ENCODE results near the gene KAT2A.

KAT2A gene

DNA sequence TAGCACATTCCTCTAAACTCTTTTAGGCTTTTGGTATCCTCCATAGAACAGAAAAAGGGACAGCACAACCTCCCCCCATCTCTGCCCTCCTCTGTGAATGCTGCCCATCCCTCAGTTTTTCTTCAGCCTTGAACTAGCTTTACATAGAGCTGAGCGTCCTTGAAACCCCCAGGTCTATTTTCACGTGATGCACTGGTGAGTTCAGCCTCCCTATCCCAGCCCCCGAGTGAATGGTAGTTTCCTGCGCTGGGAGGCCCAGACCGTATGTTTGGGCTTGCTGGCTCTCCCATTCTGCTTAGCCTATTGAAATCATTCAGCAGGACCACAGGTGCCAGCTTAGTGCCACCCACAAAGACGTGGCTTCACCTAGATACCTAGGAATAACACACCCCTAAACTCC lies 45.4 kb downstream of the KAT2A start:
- no peak overlapping the region for H3K27ac ChIP-seq
- H3K36me3 ChIP-seq (ENCODE audit: insufficient read depth, low read length) = no peaks in the 10 kb centered on the region
- no peaks in the 10 kb centered on the region for H3K9me3 ChIP-seq (ENCODE audit: low read depth, low read length)
- TF ChIP-seq POLR2AphosphoS5 (IDR thresholded peaks at IDR 0.05; ENCODE audit: borderline replicate concordance, low read depth, low read length) (no peak), EZH2 (IDR thresholded peaks at IDR 0.05) (no peak), FOXP2 (optimal IDR thresholded peaks at IDR 0.05; ENCODE audit: control extremely low read depth, extremely low read length, insufficient read depth) (no peak)
- no peak overlapping the region for H3K9ac ChIP-seq (ENCODE audit: insufficient read length)
- no peak for DNase-seq (ENCODE audit: low read depth, low spot score)
- no peak overlapping the region for H3K4me3 ChIP-seq

DNA sequence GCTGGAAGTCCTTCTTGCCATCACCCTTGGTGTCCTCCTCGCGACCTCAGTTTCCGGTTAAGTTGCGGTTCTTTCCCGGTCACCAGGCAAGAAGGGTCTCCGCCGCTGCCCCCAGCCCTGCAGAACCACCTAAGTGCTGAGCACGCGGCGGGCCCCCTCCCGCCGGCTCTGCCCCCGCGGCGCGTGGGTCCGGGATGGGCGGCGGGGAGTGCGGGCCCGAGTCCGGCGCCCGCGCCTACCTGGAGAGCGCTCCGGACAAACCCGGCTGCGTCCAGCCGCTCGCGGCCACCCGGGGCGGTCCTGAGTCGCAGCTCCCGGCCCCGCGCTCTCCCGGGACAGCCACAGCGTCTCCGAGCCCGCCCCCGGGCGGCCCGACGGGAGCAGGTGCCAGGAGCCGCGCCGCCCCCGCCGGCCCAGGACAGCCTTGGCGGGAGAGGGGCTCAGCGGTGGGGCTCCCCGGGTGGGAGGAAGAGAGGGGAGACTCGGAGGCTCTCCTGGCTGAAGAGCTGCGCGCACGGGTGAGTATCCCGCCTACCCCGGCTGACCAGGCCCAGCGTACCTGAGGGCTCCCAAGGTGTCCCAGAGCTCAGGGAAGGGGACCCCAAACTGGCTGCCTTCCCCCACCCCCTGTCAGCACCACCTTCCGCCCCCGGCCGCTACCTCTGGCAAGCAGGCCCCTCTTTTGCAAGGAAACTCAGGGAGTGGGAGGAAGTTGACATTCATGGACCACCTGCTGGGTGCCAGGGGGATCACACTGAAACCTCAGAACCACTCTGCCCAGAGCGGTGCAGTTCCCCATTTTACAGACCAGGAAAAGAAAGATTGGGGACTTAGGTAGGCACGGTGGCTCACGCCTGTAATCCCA lies 48.6 kb downstream of the KAT2A start:
- H3K4me3 ChIP-seq = peak overlapping the region; percentile 73
- H3K36me3 ChIP-seq (ENCODE audit: insufficient read depth, low read length) = no peaks in the 10 kb centered on the region
- no peaks in the 10 kb centered on the region for H3K9me3 ChIP-seq (ENCODE audit: low read depth, low read length)
- no peak for DNase-seq (ENCODE audit: low read depth, low spot score)
- H3K9ac ChIP-seq (ENCODE audit: insufficient read length) = peak overlapping the region; percentile 37
- no peak overlapping the region for H3K27ac ChIP-seq
- no peak for TF ChIP-seq FOXP2 (optimal IDR thresholded peaks at IDR 0.05; ENCODE audit: control extremely low read depth, extremely low read length, insufficient read depth)
- TF ChIP-seq POLR2AphosphoS5 (IDR thresholded peaks at IDR 0.05; ENCODE audit: borderline replicate concordance, low read depth, low read length) = no peak
- no peak for TF ChIP-seq EZH2 (IDR thresholded peaks at IDR 0.05)

DNA sequence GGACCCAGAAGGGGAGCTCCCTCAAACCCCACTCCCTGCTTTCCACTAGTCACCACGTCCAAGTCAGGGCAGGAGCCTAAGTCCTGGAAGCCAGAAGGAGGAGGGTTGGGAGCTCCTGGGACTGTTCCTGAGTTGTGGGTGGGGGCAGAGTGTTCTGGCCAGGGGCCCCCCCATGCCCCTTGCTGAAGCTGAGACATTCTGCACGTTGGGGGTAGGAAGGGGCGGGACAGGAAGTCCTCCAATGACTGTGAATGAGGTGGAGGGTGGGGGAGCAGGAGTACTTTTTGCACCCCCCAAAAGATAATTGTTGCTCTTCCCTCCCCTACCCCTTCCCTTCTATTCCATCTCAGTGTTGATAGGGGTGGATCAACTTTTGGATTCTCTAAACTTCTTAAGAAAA lies 49.4 kb downstream of the KAT2A start:
- no peak for TF ChIP-seq EZH2 (IDR thresholded peaks at IDR 0.05)
- peak; percentile 51 for TF ChIP-seq POLR2AphosphoS5 (IDR thresholded peaks at IDR 0.05; ENCODE audit: borderline replicate concordance, low read depth, low read length)
- no peak overlapping the region for H3K27ac ChIP-seq
- H3K9ac ChIP-seq (ENCODE audit: insufficient read length) = peak overlapping the region; percentile 37
- no peaks in the 10 kb centered on the region for H3K36me3 ChIP-seq (ENCODE audit: insufficient read depth, low read length)
- no peak for DNase-seq (ENCODE audit: low read depth, low spot score)
- no peaks in the 10 kb centered on the region for H3K9me3 ChIP-seq (ENCODE audit: low read depth, low read length)
- H3K4me3 ChIP-seq = peak overlapping the region; percentile 73

DNA sequence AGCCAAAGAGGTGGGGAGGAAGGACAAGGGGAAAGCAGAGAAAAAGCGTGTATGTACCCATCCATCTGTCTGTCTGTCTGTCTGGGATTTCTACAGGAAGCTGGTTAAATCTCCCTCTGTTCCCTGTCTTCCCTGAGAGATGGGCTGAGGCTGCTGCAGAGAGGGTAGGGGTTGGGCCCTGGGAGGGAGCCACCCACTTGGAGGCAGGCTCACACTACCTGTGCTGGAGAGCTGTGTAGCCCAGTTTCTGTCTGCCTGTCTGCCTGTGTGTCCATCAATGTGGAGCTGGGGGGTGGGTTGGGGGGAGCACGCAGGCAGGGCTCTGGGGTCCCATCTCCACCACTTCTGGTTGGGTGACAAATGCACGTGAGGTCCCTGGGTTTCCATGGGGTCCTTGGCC lies 52.2 kb downstream of the KAT2A start:
- H3K9me3 ChIP-seq (ENCODE audit: low read depth, low read length) = no peaks in the 10 kb centered on the region
- H3K27ac ChIP-seq = no peak overlapping the region
- H3K36me3 ChIP-seq (ENCODE audit: insufficient read depth, low read length) = no peaks in the 10 kb centered on the region
- TF ChIP-seq POLR2AphosphoS5 (IDR thresholded peaks at IDR 0.05; ENCODE audit: borderline replicate concordance, low read depth, low read length) = no peak
- TF ChIP-seq EZH2 (IDR thresholded peaks at IDR 0.05) = no peak
- no peak for TF ChIP-seq FOXP2 (optimal IDR thresholded peaks at IDR 0.05; ENCODE audit: control extremely low read depth, extremely low read length, insufficient read depth)
- DNase-seq (ENCODE audit: low read depth, low spot score) = no peak
- H3K4me3 ChIP-seq = no peak overlapping the region
- no peak overlapping the region for H3K9ac ChIP-seq (ENCODE audit: insufficient read length)

DNA sequence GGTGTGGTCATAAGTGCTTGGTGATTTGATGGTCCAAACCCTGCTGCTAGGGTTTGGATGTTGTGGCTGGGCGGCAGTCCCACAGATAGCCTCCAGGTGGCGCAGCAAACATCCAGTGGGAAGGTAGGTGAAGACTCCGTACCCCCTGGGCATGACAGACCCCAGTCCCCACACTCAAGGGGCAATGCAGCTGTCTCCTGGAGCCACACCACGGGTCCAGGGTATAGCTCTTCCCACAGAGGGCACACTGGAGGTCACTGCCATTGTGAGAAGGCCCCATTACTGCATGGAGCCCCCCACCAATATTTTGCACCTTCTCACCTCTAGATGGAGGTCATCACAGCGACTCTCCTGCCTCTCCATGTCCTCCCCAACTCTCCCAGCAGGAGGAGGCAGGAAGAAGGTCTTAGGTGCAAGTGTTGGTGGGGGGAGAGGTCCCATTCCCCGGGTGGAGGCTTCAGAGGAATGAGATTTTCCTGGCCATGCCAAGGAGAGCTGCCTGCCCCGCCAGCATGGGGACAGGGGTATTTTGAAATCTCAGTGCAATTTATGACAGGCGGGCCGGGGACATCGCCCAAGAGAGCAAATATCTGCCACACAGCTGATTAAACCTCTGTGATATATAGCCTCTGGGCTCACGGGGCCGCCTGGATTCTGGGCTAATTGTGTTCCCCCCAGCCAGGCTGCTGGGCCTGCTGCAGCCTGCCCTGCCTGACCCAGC lies 53.6 kb downstream of the KAT2A start:
- Histone ChIP-seq H3K9ac (ENCODE audit: insufficient read length) (no peak overlapping the region), H3K27ac (no peak overlapping the region), H3K36me3 (ENCODE audit: insufficient read depth, low read length) (no peaks in the 10 kb centered on the region), H3K9me3 (ENCODE audit: low read depth, low read length) (no peaks in the 10 kb centered on the region), H3K4me3 (no peak overlapping the region)
- TF ChIP-seq POLR2AphosphoS5 (IDR thresholded peaks at IDR 0.05; ENCODE audit: borderline replicate concordance, low read depth, low read length) (no peak), FOXP2 (optimal IDR thresholded peaks at IDR 0.05; ENCODE audit: control extremely low read depth, extremely low read length, insufficient read depth) (no peak), EZH2 (IDR thresholded peaks at IDR 0.05) (no peak)
- DNase-seq (ENCODE audit: low read depth, low spot score) = no peak

DNA sequence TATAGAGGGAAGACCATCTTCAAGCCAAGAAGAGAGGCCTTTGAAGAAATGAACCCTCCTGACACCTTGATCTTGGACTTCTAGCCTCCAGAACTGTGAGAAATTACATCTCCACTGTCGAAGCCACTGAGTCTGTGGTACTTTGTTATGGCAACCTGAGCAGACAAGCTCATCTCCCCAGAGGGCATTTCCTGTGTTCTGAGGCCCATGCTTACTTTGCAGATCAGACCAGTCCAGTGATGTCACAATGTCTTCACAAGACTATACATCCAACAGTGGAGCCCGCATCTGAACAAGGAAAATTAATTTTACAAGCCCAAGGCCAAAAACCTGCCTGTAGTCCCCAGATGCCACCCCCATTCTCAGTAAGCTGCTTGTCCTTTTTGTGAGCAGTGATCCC lies 56.0 kb downstream of the KAT2A start:
- TF ChIP-seq FOXP2 (optimal IDR thresholded peaks at IDR 0.05; ENCODE audit: control extremely low read depth, extremely low read length, insufficient read depth) (no peak), POLR2AphosphoS5 (IDR thresholded peaks at IDR 0.05; ENCODE audit: borderline replicate concordance, low read depth, low read length) (no peak), EZH2 (IDR thresholded peaks at IDR 0.05) (no peak)
- Histone ChIP-seq H3K4me3 (no peak overlapping the region), H3K36me3 (ENCODE audit: insufficient read depth, low read length) (no peaks in the 10 kb centered on the region), H3K9me3 (ENCODE audit: low read depth, low read length) (no peaks in the 10 kb centered on the region), H3K27ac (no peak overlapping the region), H3K9ac (ENCODE audit: insufficient read length) (no peak overlapping the region)
- no peak for DNase-seq (ENCODE audit: low read depth, low spot score)

Measured in SK-N-MC (cell line).